NOMO-1 treated with dmso at 0.1 percent for 144 hours (cell line): ENCODE results near the gene SLF2.

Experiments
- DNase-seq: peaks from one replicate; lab custom pipeline; 2025; ENCODE audit not compliant: unreplicated experiment; lab: John Stamatoyannopoulos, UW

SLF2 gene, protein sequence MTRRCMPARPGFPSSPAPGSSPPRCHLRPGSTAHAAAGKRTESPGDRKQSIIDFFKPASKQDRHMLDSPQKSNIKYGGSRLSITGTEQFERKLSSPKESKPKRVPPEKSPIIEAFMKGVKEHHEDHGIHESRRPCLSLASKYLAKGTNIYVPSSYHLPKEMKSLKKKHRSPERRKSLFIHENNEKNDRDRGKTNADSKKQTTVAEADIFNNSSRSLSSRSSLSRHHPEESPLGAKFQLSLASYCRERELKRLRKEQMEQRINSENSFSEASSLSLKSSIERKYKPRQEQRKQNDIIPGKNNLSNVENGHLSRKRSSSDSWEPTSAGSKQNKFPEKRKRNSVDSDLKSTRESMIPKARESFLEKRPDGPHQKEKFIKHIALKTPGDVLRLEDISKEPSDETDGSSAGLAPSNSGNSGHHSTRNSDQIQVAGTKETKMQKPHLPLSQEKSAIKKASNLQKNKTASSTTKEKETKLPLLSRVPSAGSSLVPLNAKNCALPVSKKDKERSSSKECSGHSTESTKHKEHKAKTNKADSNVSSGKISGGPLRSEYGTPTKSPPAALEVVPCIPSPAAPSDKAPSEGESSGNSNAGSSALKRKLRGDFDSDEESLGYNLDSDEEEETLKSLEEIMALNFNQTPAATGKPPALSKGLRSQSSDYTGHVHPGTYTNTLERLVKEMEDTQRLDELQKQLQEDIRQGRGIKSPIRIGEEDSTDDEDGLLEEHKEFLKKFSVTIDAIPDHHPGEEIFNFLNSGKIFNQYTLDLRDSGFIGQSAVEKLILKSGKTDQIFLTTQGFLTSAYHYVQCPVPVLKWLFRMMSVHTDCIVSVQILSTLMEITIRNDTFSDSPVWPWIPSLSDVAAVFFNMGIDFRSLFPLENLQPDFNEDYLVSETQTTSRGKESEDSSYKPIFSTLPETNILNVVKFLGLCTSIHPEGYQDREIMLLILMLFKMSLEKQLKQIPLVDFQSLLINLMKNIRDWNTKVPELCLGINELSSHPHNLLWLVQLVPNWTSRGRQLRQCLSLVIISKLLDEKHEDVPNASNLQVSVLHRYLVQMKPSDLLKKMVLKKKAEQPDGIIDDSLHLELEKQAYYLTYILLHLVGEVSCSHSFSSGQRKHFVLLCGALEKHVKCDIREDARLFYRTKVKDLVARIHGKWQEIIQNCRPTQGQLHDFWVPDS

GRCh38 chr10:100912605-100913469 is at the start of gene SLF2:
Gene SLF2, plus strand, starts transcription at chr10:100912963. Its CDS starts 148 bp downstream, at chr10:100913111.
- peak; percentile 91 for DNase-seq

DNA sequence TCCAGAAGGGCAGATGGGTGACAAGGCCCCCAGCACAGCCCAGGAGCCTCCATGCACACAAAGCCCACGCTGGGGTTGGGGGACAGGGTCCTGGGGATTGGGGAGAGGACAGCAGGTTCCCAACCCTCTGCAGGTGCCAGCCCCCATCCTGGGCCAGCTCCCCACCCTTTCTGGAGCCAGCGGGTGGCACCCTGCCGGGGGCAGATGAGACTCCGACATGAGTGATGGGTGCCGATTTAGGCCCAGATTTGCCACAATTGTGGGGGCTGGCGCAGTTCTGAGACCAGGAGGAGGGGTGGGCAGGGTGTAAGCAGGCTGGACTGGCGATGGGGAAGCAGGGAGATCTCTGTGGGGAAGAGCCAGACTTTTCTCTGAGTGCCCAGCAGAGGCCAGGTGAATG is 49.3 kb upstream of the SLF2 start:
- no peak for DNase-seq

DNA sequence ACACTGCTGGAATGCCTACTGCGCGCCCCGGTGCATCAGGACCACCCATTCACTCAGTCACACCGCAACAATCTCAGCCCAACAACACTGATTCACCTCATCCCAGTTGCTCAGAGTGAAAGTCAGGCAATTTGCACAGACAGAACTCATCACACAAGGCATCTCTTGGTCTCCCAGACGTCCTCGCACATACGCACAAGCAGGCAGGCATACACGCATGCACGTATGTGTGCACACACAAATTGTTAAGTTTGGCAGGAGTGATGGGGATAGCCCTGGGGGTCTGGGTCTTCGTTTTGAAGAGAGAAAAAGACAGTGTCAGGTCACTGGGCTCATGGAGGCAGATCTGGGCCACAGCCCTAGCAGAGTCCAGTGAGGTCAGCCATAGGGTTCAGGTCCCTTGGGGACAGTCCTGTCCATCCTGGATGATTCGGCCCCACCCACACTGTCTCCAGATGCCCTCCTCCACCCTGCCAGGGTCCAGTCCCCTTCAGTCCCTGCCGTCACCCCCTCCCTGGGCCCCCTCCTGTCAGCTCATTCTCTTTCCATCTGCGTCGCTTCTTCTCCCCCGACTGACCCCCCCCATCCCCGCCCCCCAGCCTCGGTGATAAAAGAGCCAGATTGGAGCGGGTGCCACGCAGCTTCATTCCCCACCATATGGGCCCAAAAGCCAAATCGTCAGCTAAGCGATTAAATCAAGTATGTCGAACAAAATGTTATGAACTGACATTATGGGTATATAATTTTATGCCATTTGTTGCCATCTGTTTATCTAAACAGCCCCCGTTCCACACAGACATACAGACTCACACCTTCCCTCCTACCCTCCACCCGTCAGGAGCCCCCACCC is 48.5 kb upstream of the SLF2 start:
- no peak for DNase-seq

GRCh38 chr10:100864978-100865377 is 47.8 kb upstream of the SLF2 start:
- no peak for DNase-seq

- no peak for DNase-seq
Measured at GRCh38 chr10:100866010-100866409, 46.8 kb upstream of the SLF2 start.

DNA sequence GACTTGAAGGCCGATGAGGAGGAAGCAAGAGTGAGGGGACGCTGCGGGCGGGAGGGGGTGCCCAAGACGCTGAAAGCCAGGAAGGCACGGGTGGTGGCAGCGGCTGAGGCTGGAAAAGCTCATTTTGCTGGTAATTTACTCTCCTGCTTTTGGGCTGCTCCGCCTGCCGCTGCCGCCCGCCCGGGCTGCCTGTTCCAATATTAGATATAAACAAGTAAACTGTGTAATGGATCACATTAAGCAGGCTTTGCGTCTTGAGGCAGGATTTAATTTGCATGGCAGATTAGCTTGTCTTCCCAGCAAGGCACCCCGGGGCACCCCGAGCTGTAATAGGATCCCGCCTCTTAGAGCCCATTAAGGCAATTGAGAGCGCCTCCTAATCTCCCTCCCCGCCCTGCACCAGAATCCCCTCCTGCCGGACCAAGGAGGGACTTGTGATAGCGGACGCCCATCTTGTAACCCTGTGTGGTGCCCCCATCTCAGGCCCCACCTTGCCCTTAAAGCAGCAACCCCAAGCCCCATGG is 46.1 kb upstream of the SLF2 start:
- no peak for DNase-seq

GRCh38 chr10:100867261-100867963 is 45.4 kb upstream of the SLF2 start:
- no peak for DNase-seq

DNA sequence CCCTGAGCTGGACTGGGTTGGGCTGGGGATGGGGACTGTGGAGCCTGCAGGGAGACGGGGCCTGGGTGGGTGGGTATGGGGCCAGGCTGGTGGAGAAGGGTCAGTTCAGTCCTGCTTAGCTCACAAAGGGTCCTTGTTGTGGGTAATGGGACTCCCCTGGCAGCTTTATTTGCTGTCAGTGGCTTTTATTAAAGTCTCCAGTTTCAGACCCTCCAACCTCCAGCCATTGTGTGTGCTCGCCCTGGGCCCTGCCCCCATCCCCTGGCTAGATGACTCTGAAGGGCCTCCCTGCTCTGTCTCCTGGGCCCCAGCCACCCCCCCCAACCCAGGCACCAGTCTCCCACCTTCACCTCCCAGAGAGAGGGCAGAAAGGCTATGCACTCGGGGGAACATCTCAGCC is 44.4 kb upstream of the SLF2 start:
- no peak for DNase-seq

GRCh38 chr10:100869399-100869798 is 43.4 kb upstream of the SLF2 start:
- DNase-seq, result no peak

GRCh38 chr10:100872034-100872791 is 40.5 kb upstream of the SLF2 start:
- DNase-seq, result peak; percentile 13

GRCh38 chr10:100873146-100873826 is 39.5 kb upstream of the SLF2 start:
- no peak for DNase-seq

GRCh38 chr10:100873827-100874326 is 38.9 kb upstream of the SLF2 start:
- no peak for DNase-seq

DNA sequence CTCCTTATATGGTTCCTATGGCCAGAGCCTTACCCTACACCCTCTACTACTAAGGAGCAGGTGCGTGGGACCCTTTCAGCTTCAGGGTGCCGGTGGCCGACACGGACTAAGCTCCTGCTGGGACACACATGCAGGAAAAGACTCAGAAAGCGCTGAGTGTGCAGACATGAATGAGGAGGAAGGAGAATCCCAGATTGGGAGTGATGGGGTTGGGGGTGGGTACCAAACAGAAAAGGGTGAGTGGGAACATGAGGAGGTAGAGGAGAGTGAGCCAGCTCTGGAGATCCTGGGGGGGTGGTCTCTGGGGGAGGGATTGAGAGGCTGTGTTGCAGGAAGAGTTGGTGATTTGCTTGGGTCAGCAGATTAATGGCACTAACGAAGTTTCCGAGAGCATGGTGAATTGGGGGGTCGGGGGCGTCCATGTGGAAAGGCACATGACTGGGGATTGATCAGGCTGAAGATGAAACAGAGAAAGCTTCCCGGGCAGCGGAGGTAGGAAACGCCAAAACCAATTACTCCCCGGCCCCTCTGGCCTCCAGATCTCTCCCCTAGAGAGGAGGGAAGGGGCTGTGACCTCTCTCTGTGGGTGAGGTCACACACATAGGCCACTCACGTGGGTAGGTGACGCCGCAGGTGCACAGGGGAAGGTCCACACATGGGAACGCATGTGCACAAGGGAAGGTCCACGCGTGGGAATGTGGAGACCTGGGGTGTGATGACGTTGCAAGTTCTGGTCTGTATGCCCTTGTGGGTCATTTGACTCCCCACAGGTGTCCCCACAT is 37.9 kb upstream of the SLF2 start:
- DNase-seq, result no peak

DNA sequence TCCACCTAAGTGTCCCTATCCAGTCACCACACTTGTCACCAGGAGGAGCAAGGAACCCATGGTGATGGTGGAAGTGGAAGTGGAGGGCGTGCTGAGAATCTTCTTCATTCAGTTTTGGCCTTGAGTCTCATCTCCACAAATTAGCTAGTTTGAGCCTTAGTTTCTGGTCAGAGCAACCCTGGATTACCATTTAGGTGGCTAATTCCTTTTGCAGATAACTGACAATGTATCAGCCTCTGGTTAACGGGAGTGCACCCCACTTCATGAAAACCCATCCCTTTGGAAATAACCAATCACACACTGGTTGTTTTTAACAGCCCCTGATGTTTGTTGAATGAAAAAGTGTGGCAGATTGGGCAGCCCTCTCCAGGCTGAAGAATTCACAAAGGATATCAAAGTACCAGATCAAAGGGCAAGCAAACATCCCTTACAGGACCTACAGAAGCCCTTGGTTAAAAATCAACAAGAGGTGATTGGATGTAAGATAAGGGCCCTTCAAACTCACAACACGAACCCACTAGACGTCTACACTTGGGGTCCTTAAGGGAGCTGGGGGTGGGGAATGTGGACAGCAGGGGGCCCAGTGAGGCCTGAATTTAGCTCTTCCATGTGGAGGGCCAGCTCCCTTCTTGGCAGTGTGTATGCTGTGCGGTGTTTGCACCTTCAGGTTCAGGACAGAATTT is 37.1 kb upstream of the SLF2 start:
- no peak for DNase-seq

DNA sequence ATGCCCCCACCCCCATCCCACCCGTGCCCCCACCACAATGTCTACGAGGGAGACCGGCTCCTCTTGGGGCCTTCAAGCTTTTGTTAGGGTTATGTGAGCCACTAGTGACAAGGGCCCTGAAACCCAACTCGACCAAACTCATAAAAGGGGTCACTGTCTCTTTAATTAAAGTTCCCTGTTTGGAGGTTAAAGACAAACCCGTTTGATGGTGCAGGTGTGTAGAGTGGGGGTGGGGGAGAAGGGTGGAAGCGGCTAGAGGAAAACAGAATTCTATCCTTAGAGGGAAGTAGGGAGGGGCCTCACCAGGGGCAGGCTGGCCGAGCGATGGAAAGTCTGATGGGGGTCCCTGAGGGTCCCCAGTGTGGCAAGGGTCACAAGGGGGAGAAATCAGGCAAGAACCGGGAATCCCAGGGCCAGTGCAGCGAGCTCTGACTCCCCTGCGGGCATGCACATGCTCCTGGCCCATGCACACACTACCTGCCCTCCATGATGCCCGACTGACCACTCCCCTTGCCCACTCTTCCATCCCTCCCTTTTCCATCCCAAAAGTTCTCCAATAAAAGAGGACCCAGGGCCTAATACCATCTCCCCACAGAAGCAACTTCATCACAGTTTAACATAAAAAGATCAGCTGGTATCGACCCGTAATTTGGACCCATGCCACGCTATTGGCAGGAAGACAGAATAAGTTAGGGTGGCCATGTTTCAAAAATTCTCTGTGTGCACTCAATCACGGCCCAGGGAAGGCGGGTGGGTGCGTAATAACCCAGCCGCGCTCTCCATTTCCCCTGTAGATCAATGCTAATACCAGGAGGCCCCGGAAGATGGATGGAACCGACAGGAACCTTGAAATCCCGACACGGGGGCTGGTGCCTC is 35.9 kb upstream of the SLF2 start:
- DNase-seq, result no peak
